HepG2 (cell line): ENCODE measurements around the gene ARHGAP33. TPM values are rescaled to one million over a fixed set of nuclear protein-coding genes. Genes with fewer than 3 reads are reported as not detected.
A peak's percentile ranks its signal among the peaks of the same experiment; 100 is the strongest.

ENCODE experiments used
- AGO1 ChIP-seq: fragments of 200-400 bp; formaldehyde crosslinking; IDR thresholded peaks from 2 replicates; pipeline ENCODE4 v1.6.1; 2017; ENCODE audit warnings: mild to moderate bottlenecking, low read depth, low read length, moderate library complexity; ENCODE audit not compliant: poor library complexity, severe bottlenecking
- ARHGAP35 ChIP-seq: sonication (generic); formaldehyde crosslinking; IDR thresholded peaks from 2 replicates; pipeline ENCODE4 v1.9.0; 2022; ENCODE audit warnings: mild to moderate bottlenecking, inconsistent platforms, moderate library complexity, missing genetic modification reagents, borderline replicate concordance
- ATM ChIP-seq: fragments of 450-650 bp; IDR thresholded peaks from 2 replicates; pipeline ENCODE4 v1.7.1; 2017; ENCODE audit warnings: mild to moderate bottlenecking, borderline replicate concordance
- CBX1 ChIP-seq: IDR thresholded peaks from one replicate; pipeline ENCODE4 v1.6.1; 2016; ENCODE audit warnings: antibody characterized with exemption, low read depth
- CBX5 ChIP-seq: sonication (generic); formaldehyde crosslinking; IDR thresholded peaks from 2 replicates; pipeline ENCODE4 v1.4.0; 2020; ENCODE audit warnings: missing genetic modification reagents, borderline replicate concordance
- CEBPB ChIP-seq: IDR thresholded peaks from 2 replicates; pipeline ENCODE4 v1.6.1; 2011; ENCODE audit warnings: low read depth, low read length, improper control_type of control experiment, borderline replicate concordance
- GTF3A ChIP-seq: sonication (generic); formaldehyde crosslinking; conservative IDR thresholded peaks from 2 replicates; pipeline ENCODE4 v1.4.0; 2020; ENCODE audit warnings: mild to moderate bottlenecking, missing genetic modification reagents
- HHEX ChIP-seq: IDR thresholded peaks from 2 replicates; pipeline ENCODE4 v1.6.1; 2016; ENCODE audit warnings: control low read depth
- HOXA3 ChIP-seq: sonication (generic); formaldehyde crosslinking; IDR thresholded peaks from 2 replicates; pipeline ENCODE4 v1.5.0; 2020; ENCODE audit warnings: missing genetic modification reagents
- KLF12 ChIP-seq: sonication (generic); formaldehyde crosslinking; IDR thresholded peaks from 2 replicates; pipeline ENCODE4 v1.4.0; 2020; ENCODE audit warnings: missing genetic modification reagents, borderline replicate concordance
- MTF1 ChIP-seq: sonication (generic); formaldehyde crosslinking; IDR thresholded peaks from 2 replicates; pipeline ENCODE4 v1.5.0; 2020; ENCODE audit warnings: missing genetic modification reagents
- MXD4 ChIP-seq: IDR thresholded peaks from 2 replicates; pipeline ENCODE4 v1.6.1; 2016; ENCODE audit warnings: mild to moderate bottlenecking, missing biosample characterization, missing genetic modification reagents
- NFRKB ChIP-seq: fragments of 450-650 bp; IDR thresholded peaks from 2 replicates; pipeline ENCODE4 v1.6.1; 2017
- RFX5 ChIP-seq: IDR thresholded peaks from 2 replicates; pipeline ENCODE4 v1.6.1; 2011; ENCODE audit warnings: low read depth, low read length, improper control_type of control experiment
- SMAD3 ChIP-seq: sonication (generic); formaldehyde crosslinking; IDR thresholded peaks from 2 replicates; pipeline ENCODE4 v1.4.0; 2020; ENCODE audit warnings: missing genetic modification reagents
- SNAPC5 ChIP-seq: sonication (generic); formaldehyde crosslinking; IDR thresholded peaks from 2 replicates; pipeline ENCODE4 v1.8.1; 2023; ENCODE audit warnings: mild to moderate bottlenecking, missing genetic modification reagents, borderline replicate concordance
- SRY ChIP-seq: sonication (generic); formaldehyde crosslinking; IDR thresholded peaks from 2 replicates; pipeline ENCODE4 v1.8.0; 2022; ENCODE audit warnings: mild to moderate bottlenecking, missing genetic modification reagents
- YEATS4 ChIP-seq: sonication (generic); formaldehyde crosslinking; IDR thresholded peaks from 2 replicates; pipeline ENCODE4 v1.4.0; 2020; ENCODE audit warnings: missing genetic modification reagents, borderline replicate concordance
- ZC3H13 ChIP-seq: sonication (generic); formaldehyde crosslinking; IDR thresholded peaks from 2 replicates; pipeline ENCODE4 v1.8.1; 2023; ENCODE audit warnings: mild to moderate bottlenecking, missing genetic modification reagents, moderate library complexity
- ZKSCAN5 ChIP-seq: sonication (generic); formaldehyde crosslinking; IDR thresholded peaks from 2 replicates; pipeline ENCODE4 v1.5.1; 2020; ENCODE audit warnings: mild to moderate bottlenecking, missing genetic modification reagents
- ZNF10 ChIP-seq: sonication (generic); formaldehyde crosslinking; IDR thresholded peaks from 2 replicates; pipeline ENCODE4 v1.4.0; 2020; ENCODE audit warnings: mild to moderate bottlenecking, low read depth, missing genetic modification reagents, borderline replicate concordance
- ZNF24 ChIP-seq: fragments of 450-650 bp; IDR thresholded peaks from 2 replicates; pipeline ENCODE4 v1.6.1; 2017; ENCODE audit warnings: antibody characterized with exemption, mild to moderate bottlenecking
- ZNF570 ChIP-seq: sonication (generic); formaldehyde crosslinking; IDR thresholded peaks from 2 replicates; pipeline ENCODE4 v1.4.0; 2020; ENCODE audit warnings: mild to moderate bottlenecking, missing genetic modification reagents, borderline replicate concordance
- ZNF615 ChIP-seq: sonication (generic); formaldehyde crosslinking; IDR thresholded peaks from 2 replicates; pipeline ENCODE4 v1.5.0; 2020; ENCODE audit warnings: mild to moderate bottlenecking, missing genetic modification reagents, borderline replicate concordance
- ZNF709 ChIP-seq: sonication (generic); formaldehyde crosslinking; IDR thresholded peaks from 2 replicates; pipeline ENCODE4 v1.5.0; 2020; ENCODE audit warnings: mild to moderate bottlenecking, missing genetic modification reagents
- ZNF749 ChIP-seq: sonication (generic); formaldehyde crosslinking; IDR thresholded peaks from 2 replicates; pipeline ENCODE4 v1.8.0; 2022; ENCODE audit warnings: mild to moderate bottlenecking, missing genetic modification reagents, moderate library complexity, borderline replicate concordance
- ZNF776 ChIP-seq: sonication (generic); formaldehyde crosslinking; IDR thresholded peaks from 2 replicates; pipeline ENCODE4 v1.4.0; 2020; ENCODE audit warnings: mild to moderate bottlenecking, missing genetic modification reagents
- polyA plus RNA-seq, 8 experiments: library from polyadenylated mRNA; depleted of rRNA in 3 of 8; stranded (reverse) in 7 of 8; unstranded in 1 of 8; fragments of >200 nt; fragmentation: Illumina TruSeq in 4 of 8; extraction: Trizol in 4 of 8; gene quantifications; 2 replicates each; pipeline versions ENCODE4 v1.2.1 to v1.2.3, GENCODE V29; 2011 to 2016; ENCODE audit warnings: low read depth in 4 of 8, missing spikeins in 1 of 8, mixed read lengths in 1 of 8; ENCODE audit not compliant: insufficient read depth in 1 of 8
- total RNA-seq, 5 experiments: library from RNA; depleted of rRNA; stranded (reverse); fragments of >200 nt; fragmentation: Illumina TruSeq; extraction: Trizol; gene quantifications; 2 replicates each; pipeline ENCODE4 v1.2.3, GENCODE V29; 2016; ENCODE audit warnings: low read depth in 1 of 5
- TF ChIP-seq, protein P1 (sequence below): sonication (generic); formaldehyde crosslinking; IDR thresholded peaks from 2 replicates; pipeline ENCODE4 v1.5.0; 2020; ENCODE audit warnings: mild to moderate bottlenecking, missing genetic modification reagents
- TF ChIP-seq, protein P2 (sequence below): sonication (generic); formaldehyde crosslinking; IDR thresholded peaks from 2 replicates; pipeline ENCODE4 v1.4.0; 2020; ENCODE audit warnings: missing genetic modification reagents

ARHGAP33 gene
- total and polyA plus RNA-seq, 2 of the 13 experiments (the other 11 are each of a cell fraction or from before 2014, with no cell fraction given): 1.3 to 2.7 TPM

DNA sequence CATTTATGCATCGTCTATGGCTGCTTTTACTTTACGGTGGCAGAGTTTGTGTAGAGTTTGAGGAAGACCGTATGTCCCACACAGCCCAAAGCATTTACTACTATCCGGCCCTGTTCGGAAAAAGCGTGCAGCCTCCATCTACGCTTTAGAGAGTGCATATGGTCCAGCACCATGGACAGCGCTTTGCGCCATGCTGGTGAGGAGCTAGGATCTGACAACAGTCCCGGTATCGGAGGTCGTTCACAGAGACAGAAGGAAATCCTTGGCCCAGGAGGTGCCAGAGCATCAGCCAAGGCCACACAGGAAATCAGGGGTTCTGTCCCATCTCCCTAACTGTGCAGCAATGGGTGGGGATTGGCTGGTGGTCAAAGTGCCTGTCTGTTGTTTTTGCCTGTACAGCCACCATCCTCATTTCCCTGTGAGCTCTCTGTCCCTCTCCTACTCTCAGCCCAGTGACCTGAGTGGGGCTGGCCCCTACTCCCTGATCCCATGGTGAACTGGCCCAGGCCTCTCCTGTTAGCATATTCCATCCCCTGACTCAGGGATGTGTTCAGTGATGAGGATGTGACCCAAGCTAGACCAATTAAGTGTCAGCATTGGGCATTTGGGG lies 53.4 kb downstream of the ARHGAP33 start (continued):
- TF ChIP-seq, protein P1, sequence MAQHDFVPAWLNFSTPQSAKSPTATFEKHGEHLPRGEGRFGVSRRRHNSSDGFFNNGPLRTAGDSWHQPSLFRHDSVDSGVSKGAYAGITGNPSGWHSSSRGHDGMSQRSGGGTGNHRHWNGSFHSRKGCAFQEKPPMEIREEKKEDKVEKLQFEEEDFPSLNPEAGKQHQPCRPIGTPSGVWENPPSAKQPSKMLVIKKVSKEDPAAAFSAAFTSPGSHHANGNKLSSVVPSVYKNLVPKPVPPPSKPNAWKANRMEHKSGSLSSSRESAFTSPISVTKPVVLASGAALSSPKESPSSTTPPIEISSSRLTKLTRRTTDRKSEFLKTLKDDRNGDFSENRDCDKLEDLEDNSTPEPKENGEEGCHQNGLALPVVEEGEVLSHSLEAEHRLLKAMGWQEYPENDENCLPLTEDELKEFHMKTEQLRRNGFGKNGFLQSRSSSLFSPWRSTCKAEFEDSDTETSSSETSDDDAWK (CRISPR knock-in tag): no peak
- TF ChIP-seq CBX5 (CRISPR knock-in tag) (peak; percentile 80; the same call in 1 of the 2 replicates), SMAD3 (CRISPR knock-in tag) (peak; percentile 97), ZNF615 (CRISPR knock-in tag) (peak; percentile 92), HOXA3 (CRISPR knock-in tag) (peak; percentile 74), HHEX (CRISPR knock-in tag) (no peak), MTF1 (peak; percentile 85; the same call in 1 of the 2 replicates), RFX5 (no peak), CEBPB (no peak), MXD4 (peak; percentile 98), CBX1 (no peak), NFRKB (no peak), ZNF10 (CRISPR knock-in tag) (no peak), GTF3A (CRISPR knock-in tag) (no peak), ARHGAP35 (CRISPR knock-in tag) (peak; percentile 93; the same call in 1 of the 2 replicates), ATM (no peak), YEATS4 (0 out of 2 replicates have a peak, but pooled peaks have one; percentile 36), ZNF776 (CRISPR knock-in tag) (0 out of 2 replicates have a peak, but pooled peaks have one; percentile 30), SNAPC5 (CRISPR knock-in tag) (peak; percentile 84; the same call in 1 of the 2 replicates), ZNF749 (CRISPR knock-in tag) (peak; percentile 84), AGO1 (no peak), KLF12 (peak; percentile 80; the same call in 1 of the 2 replicates), ZNF570 (CRISPR knock-in tag) (no peak), ZC3H13 (CRISPR knock-in tag) (peak; percentile 70), SRY (CRISPR knock-in tag) (peak; percentile 99), ZNF24 (no peak), ZNF709 (CRISPR knock-in tag) (peak; percentile 83), ZKSCAN5 (CRISPR knock-in tag) (no peak)
- TF ChIP-seq, protein P2, sequence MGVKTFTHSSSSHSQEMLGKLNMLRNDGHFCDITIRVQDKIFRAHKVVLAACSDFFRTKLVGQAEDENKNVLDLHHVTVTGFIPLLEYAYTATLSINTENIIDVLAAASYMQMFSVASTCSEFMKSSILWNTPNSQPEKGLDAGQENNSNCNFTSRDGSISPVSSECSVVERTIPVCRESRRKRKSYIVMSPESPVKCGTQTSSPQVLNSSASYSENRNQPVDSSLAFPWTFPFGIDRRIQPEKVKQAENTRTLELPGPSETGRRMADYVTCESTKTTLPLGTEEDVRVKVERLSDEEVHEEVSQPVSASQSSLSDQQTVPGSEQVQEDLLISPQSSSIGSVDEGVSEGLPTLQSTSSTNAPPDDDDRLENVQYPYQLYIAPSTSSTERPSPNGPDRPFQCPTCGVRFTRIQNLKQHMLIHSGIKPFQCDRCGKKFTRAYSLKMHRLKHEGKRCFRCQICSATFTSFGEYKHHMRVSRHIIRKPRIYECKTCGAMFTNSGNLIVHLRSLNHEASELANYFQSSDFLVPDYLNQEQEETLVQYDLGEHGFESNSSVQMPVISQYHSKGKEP: peak; percentile 98
